Fibroblast of skin of abdomen (primary cell): Measurements from ENCODE around the gene PTPN4.

ENCODE experiments used
- DNase-seq: peaks from one replicate; pipeline ENCODE4 v3.0.0-alpha.2; 2013

Gene PTPN4

DNA sequence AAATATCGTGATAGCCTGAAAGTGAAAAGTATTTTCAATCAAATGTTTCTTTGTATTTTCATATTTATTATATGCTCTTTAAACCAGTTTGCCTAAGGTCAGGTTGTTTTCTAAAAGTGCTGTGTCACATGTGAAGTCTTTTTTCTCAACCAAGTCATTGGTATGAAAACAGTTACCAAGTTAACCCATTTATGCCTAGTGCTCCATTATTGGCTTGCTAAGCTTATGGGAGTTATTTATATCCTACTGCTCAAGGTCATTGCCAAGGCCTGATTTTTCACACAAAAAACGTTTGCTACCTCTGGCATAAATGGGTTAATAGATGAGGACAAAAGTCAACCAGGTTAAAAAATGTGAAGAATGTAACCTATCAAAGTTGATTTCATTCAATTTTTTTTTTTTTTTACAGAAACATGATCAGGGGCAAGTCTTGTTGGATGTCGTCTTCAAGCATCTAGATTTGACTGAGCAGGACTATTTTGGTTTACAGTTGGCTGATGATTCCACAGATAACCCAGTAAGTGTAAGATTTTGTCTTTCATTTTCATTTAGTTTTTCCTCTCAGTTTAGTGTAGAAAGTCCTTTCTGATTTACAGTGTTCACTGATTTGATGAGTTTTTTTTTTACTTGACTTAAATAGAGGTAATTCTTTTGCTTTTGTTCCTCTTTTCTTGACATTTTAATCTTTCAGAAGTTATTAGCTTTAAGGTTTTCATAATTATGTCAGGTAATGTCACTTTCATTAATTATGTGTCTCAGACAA lies 102.6 kb downstream of the PTPN4 start:
- no peak for DNase-seq

GRCh38 chr2:119864318-119864717 lies 104.6 kb downstream of the PTPN4 start:
- DNase-seq: no peak

GRCh38 chr2:119871725-119872124 lies 112.0 kb downstream of the PTPN4 start:
- DNase-seq: no peak

DNA sequence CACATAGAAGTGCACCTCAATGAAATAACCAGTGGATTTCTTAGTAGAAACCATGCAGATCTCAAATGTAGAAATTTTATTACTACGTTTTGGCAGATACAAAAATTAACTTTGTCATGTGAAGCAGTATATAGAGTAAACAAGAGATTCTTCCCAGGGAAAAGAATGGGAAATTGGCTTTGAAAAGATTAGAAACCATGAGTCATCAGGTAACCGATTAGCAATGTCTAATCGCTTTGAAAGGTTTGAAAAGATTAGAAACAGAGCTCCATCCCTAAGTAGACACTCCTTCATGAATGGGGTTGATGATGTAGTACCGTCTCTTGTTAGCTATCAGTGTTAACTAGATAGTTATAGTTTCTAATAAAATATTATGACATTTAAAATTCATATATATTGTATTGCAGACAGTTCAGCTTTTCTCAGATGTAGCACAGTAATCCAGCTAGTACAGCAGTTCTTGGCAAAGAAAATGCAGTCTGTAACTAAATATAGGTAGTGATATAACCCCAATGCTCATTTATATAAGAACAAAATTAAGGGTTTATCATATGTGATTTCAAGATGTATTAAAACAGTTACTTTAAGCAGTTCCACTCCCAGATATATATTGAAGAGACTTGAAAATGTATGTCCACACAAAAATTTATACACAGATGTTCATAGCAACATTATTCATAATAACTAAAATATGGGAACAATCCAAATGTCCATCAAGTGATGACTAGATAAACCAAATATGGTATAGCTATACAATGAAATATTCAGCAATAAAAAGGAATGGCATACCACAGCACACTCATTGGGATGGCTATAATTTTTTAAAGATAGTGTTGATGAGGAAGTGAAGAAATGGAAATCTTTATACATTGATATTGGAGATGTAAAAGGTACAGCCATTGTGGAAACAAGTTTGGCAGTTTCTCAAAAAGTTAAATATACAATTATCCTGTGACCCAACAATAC lies 113.9 kb downstream of the PTPN4 start:
- DNase-seq: peak; percentile 35

DNA sequence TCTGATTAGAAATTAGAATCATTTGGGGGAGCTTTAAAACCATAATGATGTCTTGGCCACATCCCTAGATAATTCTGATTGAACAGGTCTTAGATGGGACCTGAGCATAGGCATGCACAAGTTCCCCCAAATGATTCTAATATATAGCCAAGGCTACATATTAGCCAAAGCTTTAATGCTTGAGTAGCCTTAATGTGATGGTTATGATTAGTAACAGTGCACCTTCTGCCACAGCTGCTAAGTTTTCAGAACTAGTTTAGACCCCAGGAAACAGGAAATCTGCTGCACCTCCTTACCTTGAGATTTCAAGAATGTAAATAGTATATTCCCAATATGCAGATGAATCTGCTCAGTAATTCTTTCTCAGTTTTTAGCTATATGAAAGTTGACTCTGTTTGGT lies 119.8 kb downstream of the PTPN4 start:
- DNase-seq: no peak

GRCh38 chr2:119888680-119889079 lies 129.0 kb downstream of the PTPN4 start:
- peak; percentile 87 for DNase-seq

GRCh38 chr2:119897736-119898395 lies 138.1 kb downstream of the PTPN4 start:
- no peak for DNase-seq

DNA sequence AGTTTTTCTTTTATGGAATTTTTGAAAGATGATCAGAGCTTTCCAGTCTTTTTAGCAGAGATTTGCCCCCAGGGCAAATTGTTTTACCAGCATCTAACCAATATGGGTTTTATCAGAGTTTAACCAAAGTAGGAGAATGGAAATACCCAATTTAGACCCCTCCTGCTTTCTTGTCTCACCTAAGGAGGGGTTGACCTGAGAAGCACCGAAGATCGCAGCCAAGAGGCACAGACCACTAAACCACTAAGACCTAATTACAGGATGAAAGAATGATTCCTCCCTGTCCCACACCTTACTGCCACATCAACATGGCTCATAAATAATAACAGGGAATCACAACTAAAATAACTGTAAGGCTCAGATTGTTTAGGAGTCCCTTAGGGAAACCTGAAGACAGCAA lies 141.3 kb downstream of the PTPN4 start:
- DNase-seq: no peak

DNA sequence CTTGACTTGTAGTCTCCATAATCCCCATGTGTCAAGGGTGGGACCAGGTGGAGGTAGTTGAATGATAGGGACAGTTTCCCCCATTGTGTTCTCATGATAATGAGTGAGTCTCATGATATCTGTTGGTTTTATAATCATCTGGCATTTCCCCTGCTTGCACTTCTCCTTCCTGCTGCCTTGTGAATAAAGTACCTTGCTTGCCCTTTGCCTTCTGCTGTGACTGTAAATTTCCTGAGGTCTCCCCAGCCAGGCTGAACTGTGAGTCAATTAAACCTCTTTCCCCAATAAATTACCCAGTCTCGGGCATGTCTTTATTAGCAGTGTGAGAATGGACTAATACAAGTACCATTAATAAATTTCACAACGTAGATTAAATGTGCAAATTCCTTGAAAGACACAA lies 150.8 kb downstream of the PTPN4 start:
- no peak for DNase-seq

- DNase-seq: peak; percentile 9
Observed at GRCh38 chr2:119914266-119914665, 154.5 kb downstream of the PTPN4 start.

- DNase-seq: no peak
Observed at GRCh38 chr2:119921825-119922224, 162.1 kb downstream of the PTPN4 start.

DNA sequence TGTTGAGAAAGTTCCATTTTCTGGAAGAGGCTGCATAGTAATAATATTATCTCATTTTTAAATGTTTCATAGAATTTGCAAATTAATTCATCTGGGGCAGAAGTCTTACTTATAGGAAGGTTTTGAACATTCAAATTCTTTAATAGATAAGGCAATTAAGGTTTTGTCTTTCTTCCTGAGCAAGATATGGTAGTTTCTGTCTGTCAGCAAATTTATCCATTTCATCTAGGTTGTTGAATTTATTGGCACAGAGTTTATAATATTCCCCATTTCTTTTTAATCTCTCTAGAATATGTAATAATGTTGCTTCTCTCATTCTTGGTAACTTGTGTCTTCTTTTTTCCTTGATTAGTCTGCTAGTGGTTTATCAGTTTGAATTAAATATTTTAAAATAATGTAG lies 163.0 kb downstream of the PTPN4 start:
- no peak for DNase-seq

GRCh38 chr2:119929537-119929936 lies 169.8 kb downstream of the PTPN4 start:
- DNase-seq: no peak

- no peak for DNase-seq
Observed at GRCh38 chr2:119932809-119933208, 173.1 kb downstream of the PTPN4 start.

DNA sequence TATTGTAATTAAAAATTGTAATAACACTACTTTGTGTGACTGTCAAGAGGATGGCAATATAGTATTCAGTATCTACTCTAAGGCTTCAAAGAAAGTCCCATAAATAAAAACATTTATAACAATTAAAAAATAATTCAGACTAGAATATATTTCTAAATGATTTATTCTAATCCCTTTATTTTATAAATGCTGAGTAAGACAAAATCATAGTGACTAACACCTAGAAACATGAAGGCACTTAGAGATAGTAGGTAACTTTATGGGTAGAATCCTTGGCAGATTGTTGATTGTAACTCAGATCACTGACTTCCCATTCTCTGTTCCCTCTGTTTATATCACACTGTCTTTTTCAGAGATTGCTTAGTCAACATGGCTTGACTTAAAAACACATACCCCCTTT lies 174.6 kb downstream of the PTPN4 start:
- no peak for DNase-seq

GRCh38 chr2:119937680-119938079 lies 178.0 kb downstream of the PTPN4 start:
- no peak for DNase-seq

DNA sequence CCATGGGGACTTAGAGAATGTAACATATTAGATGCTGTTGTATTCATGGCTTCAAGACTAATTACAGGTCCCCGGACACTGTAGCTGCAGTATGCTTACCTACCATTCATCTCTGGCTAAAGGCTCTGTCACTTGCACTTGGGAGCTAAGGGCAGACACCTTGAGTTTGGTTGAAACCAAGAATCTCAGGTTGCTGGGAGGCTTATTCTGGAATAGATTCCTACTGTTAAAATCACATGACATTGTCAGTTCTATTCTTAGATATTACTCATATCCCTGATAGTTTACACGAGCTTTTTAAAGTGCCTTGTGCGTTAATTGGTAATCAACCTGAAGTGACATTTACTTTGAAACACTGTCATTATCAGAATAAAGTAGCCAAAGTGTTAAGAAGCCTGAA lies 180.2 kb downstream of the PTPN4 start:
- DNase-seq: no peak

GRCh38 chr2:119940856-119941255 lies 181.1 kb downstream of the PTPN4 start:
- DNase-seq: peak; percentile 1

DNA sequence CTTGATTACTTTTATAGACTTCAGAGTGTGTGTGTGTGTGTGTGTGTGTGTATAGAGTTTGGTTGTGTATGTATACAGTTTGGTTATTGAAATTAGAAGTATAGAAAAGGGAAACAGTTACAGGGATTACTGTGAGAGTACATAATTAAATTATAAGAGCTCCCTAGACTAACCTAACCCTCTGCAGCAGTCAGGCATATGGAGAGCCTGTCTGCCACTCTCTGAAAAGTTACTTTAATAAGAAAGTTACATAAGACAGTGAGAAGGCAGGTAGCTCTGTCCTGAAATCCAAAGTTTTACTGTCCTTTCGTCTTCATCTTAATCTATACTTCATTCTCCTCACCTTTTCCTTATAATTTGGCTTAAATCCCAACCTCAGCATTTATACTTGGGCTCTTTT lies 181.7 kb downstream of the PTPN4 start:
- no peak for DNase-seq

DNA sequence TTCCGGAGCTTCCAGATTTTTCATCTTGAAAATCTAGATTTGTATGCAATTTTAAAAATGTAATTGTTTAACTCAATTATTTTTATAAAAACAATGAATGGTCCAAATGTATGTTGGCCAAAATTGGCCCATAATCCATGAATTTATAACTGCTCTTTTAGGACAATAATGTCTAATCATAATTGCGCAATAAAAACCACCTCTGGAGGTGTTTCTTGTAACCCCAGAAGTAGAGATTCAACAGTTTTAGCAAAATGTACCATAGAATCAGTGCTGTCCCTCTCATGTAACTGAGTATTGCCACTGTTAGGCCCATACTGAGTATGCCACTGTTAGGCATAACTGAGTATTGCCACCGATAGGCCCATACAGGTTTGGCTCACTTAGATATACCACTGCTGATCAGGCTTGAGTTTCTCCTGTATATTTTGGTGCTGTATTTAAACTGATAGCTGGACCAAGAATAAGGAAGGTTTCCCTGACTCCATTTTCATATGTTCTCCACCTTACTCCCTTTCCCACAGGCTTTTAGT lies 182.3 kb downstream of the PTPN4 start:
- no peak for DNase-seq

DNA sequence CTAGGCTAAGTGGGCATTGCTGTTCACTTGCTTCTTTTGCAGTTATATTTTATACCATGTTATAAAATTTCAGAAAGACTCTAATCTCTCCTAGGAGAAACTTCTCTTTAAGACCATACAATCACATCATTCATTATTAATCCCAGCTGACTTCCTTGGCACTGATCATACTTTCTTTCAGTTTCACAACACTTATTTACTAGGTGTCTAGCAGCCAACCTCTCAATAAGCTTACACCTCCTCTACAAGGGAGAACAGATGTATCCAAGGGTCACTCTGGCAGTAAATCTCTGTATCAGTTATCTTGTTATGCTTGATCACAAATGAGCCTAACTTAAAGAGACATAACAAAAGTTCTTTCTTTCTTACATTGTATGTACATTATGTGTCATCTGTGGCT lies 183.3 kb downstream of the PTPN4 start:
- peak; percentile 13 for DNase-seq

GRCh38 chr2:119947535-119947934 lies 187.8 kb downstream of the PTPN4 start:
- DNase-seq: no peak

DNA sequence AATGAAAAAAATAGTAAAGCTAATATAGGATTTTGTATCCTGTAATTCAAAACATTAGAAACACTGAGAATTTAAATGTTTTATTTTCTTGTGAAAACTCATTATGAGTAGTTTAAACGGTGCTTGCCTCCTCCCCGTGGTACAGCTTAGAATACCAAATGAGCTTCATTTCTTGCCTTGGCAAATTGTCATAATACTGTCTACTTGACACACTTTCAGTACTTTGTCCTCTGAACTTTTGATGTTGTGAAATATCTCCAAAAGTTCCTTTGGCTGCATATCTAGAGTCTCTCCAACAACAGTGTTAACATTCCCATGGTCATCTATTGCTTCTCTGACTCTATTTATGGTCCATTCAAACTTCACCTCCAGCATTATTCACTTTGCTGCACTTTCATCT lies 191.2 kb downstream of the PTPN4 start:
- no peak for DNase-seq
